Ascending aorta (tissue), 2 donors: ENCODE data around the gene AHNAK2. TPM values are rescaled to one million over a fixed set of nuclear protein-coding genes. Genes with fewer than 3 reads are reported as not detected.
A peak's percentile ranks its signal among the peaks of the same experiment; 100 is the strongest.

Experiments used
- DNase-seq, 2 donors: peaks; one replicate each; pipeline ENCODE4 v3.0.0-alpha.2; 2019; ENCODE audit warnings: low spot score in 2 of 2
- H3K27ac ChIP-seq, 2 donors: fragments of 200-600 bp; sonication (generic); one replicate each; pipeline ENCODE4 v1.5.1; 2016 to 2017; ENCODE audit warnings: mild to moderate bottlenecking in 1 of 2
- H3K27me3 ChIP-seq: fragments of 200-600 bp; sonication (generic); one replicate; pipeline ENCODE4 v1.5.1; 2017
- H3K36me3 ChIP-seq, 2 donors: fragments of 200-600 bp; sonication (generic); one replicate each; pipeline ENCODE4 v1.5.1; 2016
- H3K4me1 ChIP-seq, 2 donors: fragments of 200-600 bp; sonication (generic); one replicate each; pipeline ENCODE4 v1.5.1; 2016 to 2017; ENCODE audit warnings: mild to moderate bottlenecking in 1 of 2
- H3K4me3 ChIP-seq, 2 donors: fragments of 200-600 bp; sonication (generic); one replicate each; pipeline ENCODE4 v1.5.1; 2016 to 2017; ENCODE audit warnings: mild to moderate bottlenecking in 1 of 2
- H3K9me3 ChIP-seq, 2 donors: fragments of 200-600 bp; sonication (generic); one replicate each; pipeline ENCODE4 v1.5.1; 2016
- CTCF ChIP-seq, 3 experiments: fragments of 200-600 bp in 2 of 3; fragments of 450-650 bp in 1 of 3; sonication (generic) in 2 of 3; IDR thresholded peaks; one replicate each; pipeline ENCODE4 v1.5.1; 2016 to 2019; ENCODE audit warnings: antibody characterized with exemption in 3 of 3, mild to moderate bottlenecking in 1 of 3, moderate library complexity in 1 of 3
- intact Hi-C: fragments of 100-400 bp; cut with DNase I; formaldehyde crosslinking; loops from one replicate; pipeline ENCODE4 v1.15.1; 2023
- total RNA-seq: library from RNA; depleted of rRNA; stranded (reverse); fragments of >200 nt; gene quantifications from one replicate; pipeline ENCODE4 v1.1.0, GENCODE V29; 2016

Gene AHNAK2
- total RNA-seq, 1 donor from 2014 or later, result 35.5 TPM

- H3K4me1 ChIP-seq, result peaks cover 10 to 16% of the 10 kb centered on the region in 2 donors
- no peak for DNase-seq
- H3K36me3 ChIP-seq, result no peaks in the 10 kb centered on the region
- H3K27me3 ChIP-seq, result no peaks in the 10 kb centered on the region
- H3K27ac ChIP-seq, result no peak overlapping the region
- TF ChIP-seq CTCF (IDR thresholded peaks at IDR 0.05), result no peak
- no peak overlapping the region for H3K4me3 ChIP-seq
- intact Hi-C loops, result loop anchor here (5.0 to 10.0 kb wide), 2 partner anchors 68 to 461 kb away; partner anchors contain the start of gene CRIP1
- no peaks in the 10 kb centered on the region for H3K9me3 ChIP-seq
Measured at GRCh38 chr14:105023791-105024480, 45.8 kb upstream of the AHNAK2 start.

GRCh38 chr14:105023144-105023543 is 45.0 kb upstream of the AHNAK2 start:
- no peaks in the 10 kb centered on the region for H3K27me3 ChIP-seq
- DNase-seq, result no peak
- peaks cover 10 to 16% of the 10 kb centered on the region in 2 donors for H3K4me1 ChIP-seq
- intact Hi-C loops, result loop anchor here (5.0 to 10.0 kb wide), 2 partner anchors 69 to 462 kb away; partner anchors contain the start of gene CRIP1
- no peaks in the 10 kb centered on the region for H3K36me3 ChIP-seq
- no peak overlapping the region for H3K27ac ChIP-seq
- TF ChIP-seq CTCF (IDR thresholded peaks at IDR 0.05), result no peak
- no peaks in the 10 kb centered on the region for H3K9me3 ChIP-seq
- no peak overlapping the region for H3K4me3 ChIP-seq

DNA sequence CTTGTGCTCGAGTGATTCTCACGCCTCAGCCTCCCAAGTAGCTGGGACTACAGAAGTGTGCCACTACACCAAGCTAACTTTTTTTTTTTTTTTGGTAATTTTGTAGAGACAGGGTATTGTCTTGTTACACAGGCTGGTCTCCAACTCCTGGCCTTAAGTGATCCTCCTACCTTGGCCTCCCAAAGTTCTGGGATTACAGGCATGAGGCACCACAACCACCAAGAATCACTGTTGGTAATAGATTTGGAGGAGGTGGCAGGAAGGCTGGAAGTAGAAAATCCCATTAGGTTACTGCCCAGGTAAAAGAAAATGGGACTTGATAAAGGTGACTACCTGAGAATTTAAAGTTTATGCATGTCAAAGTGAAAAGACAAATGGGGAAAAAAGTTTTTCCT is 44.1 kb upstream of the AHNAK2 start:
- no peak overlapping the region for H3K27ac ChIP-seq
- intact Hi-C loops, result loop anchor here (5.0 to 10.0 kb wide), 2 partner anchors 70 to 463 kb away; partner anchors contain the start of gene CRIP1

DNA sequence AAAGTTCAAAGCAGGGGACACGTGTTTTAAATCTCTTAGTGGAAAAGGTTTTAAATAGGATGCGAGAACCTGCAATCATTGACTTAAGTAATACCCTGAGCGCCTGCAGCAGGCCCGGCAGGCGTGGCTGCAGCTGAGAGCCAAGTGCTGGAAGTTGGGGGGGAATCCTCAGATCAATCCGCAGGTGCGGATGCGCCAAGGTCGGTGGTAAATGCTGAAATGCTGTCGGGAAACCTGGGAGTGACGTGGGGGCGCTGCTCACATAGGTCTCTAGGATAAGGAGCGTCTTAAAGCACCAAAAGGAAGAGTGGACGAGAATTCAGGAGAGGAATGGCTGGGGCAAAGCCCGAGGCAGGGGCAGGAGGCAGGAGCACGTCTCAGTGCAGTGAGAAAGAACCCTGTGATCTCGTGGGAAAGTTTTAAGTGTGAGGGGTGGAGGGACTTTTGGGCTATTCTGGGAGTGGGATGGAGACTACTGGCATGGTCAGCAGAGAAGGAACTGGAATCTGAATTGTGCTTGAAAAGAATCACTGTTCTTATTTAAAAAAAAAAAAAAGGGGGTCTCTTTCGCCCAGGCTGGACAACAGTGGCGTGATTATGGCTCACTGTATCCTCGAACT is 43.6 kb upstream of the AHNAK2 start:
- H3K9me3 ChIP-seq, result no peaks in the 10 kb centered on the region
- peaks cover 10% of the 10 kb centered on the region in 2 donors for H3K4me1 ChIP-seq
- peak in 1 of 2 donors; percentile 70 for DNase-seq
- H3K27ac ChIP-seq, result peak overlapping the region; percentile 51 to 69
- H3K36me3 ChIP-seq, result no peaks in the 10 kb centered on the region
- no peaks in the 10 kb centered on the region for H3K27me3 ChIP-seq
- TF ChIP-seq CTCF (IDR thresholded peaks at IDR 0.05), result no peak
- H3K4me3 ChIP-seq, result peak overlapping the region; percentile 87 to 100
- intact Hi-C loops, result loop anchor here (1.0 to 10.0 kb wide), 6 partner anchors 24 to 463 kb away; partner anchors contain the start of genes CLBA1 and CRIP1

More for the DNA sequence above, 44.1 kb upstream of the AHNAK2 start:
- TF ChIP-seq CTCF (IDR thresholded peaks at IDR 0.05), result no peak
- H3K9me3 ChIP-seq, result no peaks in the 10 kb centered on the region
- no peak for DNase-seq
- H3K4me1 ChIP-seq, result peaks cover 10% of the 10 kb centered on the region in 2 donors
- no peaks in the 10 kb centered on the region for H3K27me3 ChIP-seq
- peak overlapping the region in 1 of 2 donors; percentile 87 for H3K4me3 ChIP-seq
- H3K36me3 ChIP-seq, result no peaks in the 10 kb centered on the region

DNA sequence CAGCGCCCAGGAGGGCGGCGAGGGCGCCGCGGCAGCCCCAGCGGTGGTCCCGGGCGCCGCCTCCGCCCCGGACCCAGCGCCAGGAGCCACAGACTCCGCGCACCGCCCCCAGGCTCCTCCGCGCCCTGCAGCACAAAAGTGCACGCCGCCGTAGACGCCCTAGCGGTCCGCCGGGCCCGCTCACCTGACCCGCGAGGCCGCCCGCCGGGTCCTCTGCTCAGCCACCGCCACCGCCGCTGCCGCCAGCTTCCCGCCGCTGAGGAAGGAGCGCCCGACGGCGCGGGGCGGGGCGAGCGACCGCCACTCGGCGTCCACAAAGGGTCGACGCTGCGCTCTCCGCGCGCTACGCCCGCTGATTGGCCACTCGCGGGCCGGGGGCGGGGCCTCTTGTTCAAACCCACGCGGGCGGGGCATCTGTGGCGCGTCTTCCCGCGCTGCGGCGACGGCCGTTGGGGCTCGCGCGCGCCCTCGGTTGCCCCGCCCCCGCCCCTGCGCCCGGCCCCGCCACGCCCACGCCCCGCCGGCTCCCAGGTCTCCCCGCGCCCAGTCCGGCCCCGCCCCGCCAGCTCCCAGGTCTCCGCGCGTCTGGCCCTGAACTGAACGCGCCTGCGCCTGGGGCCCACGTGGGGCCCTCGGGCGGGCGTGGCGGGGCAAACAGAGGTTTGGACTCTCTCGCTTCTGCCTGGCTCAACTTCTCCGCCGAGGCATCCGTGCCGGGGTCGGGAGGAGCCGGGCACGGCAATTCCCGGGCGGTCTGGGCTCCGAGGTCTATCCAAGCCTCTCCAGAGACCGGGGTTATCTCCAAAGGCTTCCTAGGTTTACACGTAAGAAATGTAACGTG is 42.9 kb upstream of the AHNAK2 start, which contains the start of gene CDCA4:
CDCA4 (minus strand) TSS at position 269 of the 841 bp plus-strand sequence. CDS start 9,154 bp downstream, outside the sequence.
- Histone ChIP-seq H3K4me1 (peaks cover 10% of the 10 kb centered on the region in 2 donors), H3K36me3 (no peaks in the 10 kb centered on the region), H3K27me3 (no peaks in the 10 kb centered on the region), H3K27ac (peak within 1 kb of the TSS; percentile 51 to 69), H3K4me3 (peak within 1 kb of the TSS; percentile 87 to 100), H3K9me3 (no peaks in the 10 kb centered on the region)
- peak; percentile 90 to 98 for DNase-seq
- no peak for TF ChIP-seq CTCF (IDR thresholded peaks at IDR 0.05)
- intact Hi-C loops, result loop anchor here (1.0 to 10.0 kb wide), 6 partner anchors 24 to 464 kb away; partner anchors contain the start of genes CLBA1 and CRIP1
